Tibial nerve (tissue), 3 donors: ENCODE measurements around the gene SUV39H2.

Source experiments
- POLR2A ChIP-seq, 2 donors: fragments of 450-650 bp; IDR thresholded peaks; one replicate each; pipeline ENCODE4 v1.6.1; 2017; ENCODE audit warnings: antibody characterized with exemption in 2 of 2, mild to moderate bottlenecking in 2 of 2, moderate library complexity in 2 of 2
- TF ChIP-seq, protein P1 (sequence below), 5 experiments: fragments of 200-600 bp in 3 of 5; fragments of 450-650 bp in 2 of 5; sonication (generic) in 3 of 5; IDR thresholded peaks; one replicate each; pipeline ENCODE4 v1.5.1; 2016 to 2019; ENCODE audit warnings: antibody characterized with exemption in 5 of 5, mild to moderate bottlenecking in 3 of 5, moderate library complexity in 2 of 5

GRCh38 chr10:14889318-14889717, 10.7 kb downstream of the SUV39H2 start:
- TF ChIP-seq POLR2A (IDR thresholded peaks at IDR 0.05): no peak
- TF ChIP-seq, protein P1, sequence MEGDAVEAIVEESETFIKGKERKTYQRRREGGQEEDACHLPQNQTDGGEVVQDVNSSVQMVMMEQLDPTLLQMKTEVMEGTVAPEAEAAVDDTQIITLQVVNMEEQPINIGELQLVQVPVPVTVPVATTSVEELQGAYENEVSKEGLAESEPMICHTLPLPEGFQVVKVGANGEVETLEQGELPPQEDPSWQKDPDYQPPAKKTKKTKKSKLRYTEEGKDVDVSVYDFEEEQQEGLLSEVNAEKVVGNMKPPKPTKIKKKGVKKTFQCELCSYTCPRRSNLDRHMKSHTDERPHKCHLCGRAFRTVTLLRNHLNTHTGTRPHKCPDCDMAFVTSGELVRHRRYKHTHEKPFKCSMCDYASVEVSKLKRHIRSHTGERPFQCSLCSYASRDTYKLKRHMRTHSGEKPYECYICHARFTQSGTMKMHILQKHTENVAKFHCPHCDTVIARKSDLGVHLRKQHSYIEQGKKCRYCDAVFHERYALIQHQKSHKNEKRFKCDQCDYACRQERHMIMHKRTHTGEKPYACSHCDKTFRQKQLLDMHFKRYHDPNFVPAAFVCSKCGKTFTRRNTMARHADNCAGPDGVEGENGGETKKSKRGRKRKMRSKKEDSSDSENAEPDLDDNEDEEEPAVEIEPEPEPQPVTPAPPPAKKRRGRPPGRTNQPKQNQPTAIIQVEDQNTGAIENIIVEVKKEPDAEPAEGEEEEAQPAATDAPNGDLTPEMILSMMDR (IDR thresholded peaks at IDR 0.05): peak in 1 of 5 experiments; percentile 18
